ENCODE data around the gene TMEM178B.

Gene TMEM178B

GRCh38 chr7:141427134-141427533 is 353.3 kb downstream of the TMEM178B start:
- DNase-seq (ENCODE audit: low read depth, low spot score) = no peak

- DNase-seq (ENCODE audit: low read depth, low spot score) = no peak
Observed at GRCh38 chr7:141430455-141431139, 356.7 kb downstream of the TMEM178B start.

GRCh38 chr7:141431140-141431479 is 357.2 kb downstream of the TMEM178B start:
- no peak for DNase-seq (ENCODE audit: low read depth, low spot score)

GRCh38 chr7:141431711-141432110 is 357.8 kb downstream of the TMEM178B start:
- no peak for DNase-seq (ENCODE audit: low read depth, low spot score)

- no peak for DNase-seq (ENCODE audit: low read depth, low spot score)
Observed at GRCh38 chr7:141433698-141434097, 359.8 kb downstream of the TMEM178B start.

- no peak for DNase-seq (ENCODE audit: low read depth, low spot score)
Observed at GRCh38 chr7:141436139-141436538, 362.3 kb downstream of the TMEM178B start.

GRCh38 chr7:141436575-141437075 is 362.8 kb downstream of the TMEM178B start:
- DNase-seq (ENCODE audit: low read depth, low spot score) = no peak

- no peak for DNase-seq (ENCODE audit: low read depth, low spot score)
Observed at GRCh38 chr7:141439164-141439563, 365.3 kb downstream of the TMEM178B start.

GRCh38 chr7:141439776-141440175 is 365.9 kb downstream of the TMEM178B start:
- DNase-seq (ENCODE audit: low read depth, low spot score) = no peak

- no peak for DNase-seq (ENCODE audit: low read depth, low spot score)
Observed at GRCh38 chr7:141441837-141442627, 368.2 kb downstream of the TMEM178B start.

- DNase-seq (ENCODE audit: low read depth, low spot score) = no peak
Observed at GRCh38 chr7:141442781-141443180, 368.9 kb downstream of the TMEM178B start.

- DNase-seq (ENCODE audit: low read depth, low spot score) = no peak
Observed at GRCh38 chr7:141444961-141445360, 371.1 kb downstream of the TMEM178B start.

- DNase-seq (ENCODE audit: low read depth, low spot score) = no peak
Observed at GRCh38 chr7:141451232-141451631, 377.4 kb downstream of the TMEM178B start.

- no peak for DNase-seq (ENCODE audit: low read depth, low spot score)
Observed at GRCh38 chr7:141452911-141453310, 379.0 kb downstream of the TMEM178B start.

- no peak for DNase-seq (ENCODE audit: low read depth, low spot score)
Observed at GRCh38 chr7:141454338-141454737, 380.5 kb downstream of the TMEM178B start.

- no peak for DNase-seq (ENCODE audit: low read depth, low spot score)
Observed at GRCh38 chr7:141455723-141456122, 381.9 kb downstream of the TMEM178B start.

- no peak for DNase-seq (ENCODE audit: low read depth, low spot score)
Observed at GRCh38 chr7:141456298-141456697, 382.4 kb downstream of the TMEM178B start.

- no peak for DNase-seq (ENCODE audit: low read depth, low spot score)
Observed at GRCh38 chr7:141456711-141457110, 382.8 kb downstream of the TMEM178B start.

- no peak for DNase-seq (ENCODE audit: low read depth, low spot score)
Observed at GRCh38 chr7:141460781-141461715, 387.2 kb downstream of the TMEM178B start.

- no peak for DNase-seq (ENCODE audit: low read depth, low spot score)
Observed at GRCh38 chr7:141461924-141462323, 388.1 kb downstream of the TMEM178B start.

- DNase-seq (ENCODE audit: low read depth, low spot score) = no peak
Observed at GRCh38 chr7:141462958-141463357, 389.1 kb downstream of the TMEM178B start.

GRCh38 chr7:141463986-141464385 is 390.1 kb downstream of the TMEM178B start:
- DNase-seq (ENCODE audit: low read depth, low spot score) = no peak
